Stimulated activated effector memory CD8-positive, alpha-beta T cell treated with anti-CD3 and anti-CD28 coated beads, Interleukin-12 subunit alpha, Interleukin-12 subunit beta, amount 100 ng/mL, for 72 hours (primary cell): Measurements from ENCODE around the gene PAFAH1B2.
"Not testable (repeated sequence)": the region's sequence is repeated elsewhere in the genome, so short reads cannot be mapped to it uniquely, and the experiment has no call there.

ENCODE experiments used
- ATAC-seq: fragments of 150-1000 bp; cut with Tn5 transposase; 2 replicates; pipeline ENCODE4 v1.10.0; 2021
- DNase-seq, 2 donors: peaks; one replicate each; pipeline ENCODE4 v3.0.0; 2021 to 2022; ENCODE audit warnings: low spot score in 2 of 2
- H3K27ac Mint-ChIP-seq: one replicate; pipeline ENCODE4 v1.8.0; 2022; ENCODE audit warnings: mild to moderate bottlenecking, mixed read lengths
- H3K36me3 Mint-ChIP-seq: one replicate; pipeline ENCODE4 v1.8.0; 2022; ENCODE audit warnings: mild to moderate bottlenecking, mixed read lengths
- H3K4me1 Mint-ChIP-seq: one replicate; pipeline ENCODE4 v1.8.0; 2022; ENCODE audit warnings: mixed read lengths
- H3K4me3 Mint-ChIP-seq: one replicate; pipeline ENCODE4 v1.8.0; 2022; ENCODE audit warnings: mild to moderate bottlenecking, mixed read lengths
- H3K9me3 Mint-ChIP-seq: one replicate; pipeline ENCODE4 v1.8.0; 2022; ENCODE audit warnings: mixed read lengths

PAFAH1B2 gene

DNA sequence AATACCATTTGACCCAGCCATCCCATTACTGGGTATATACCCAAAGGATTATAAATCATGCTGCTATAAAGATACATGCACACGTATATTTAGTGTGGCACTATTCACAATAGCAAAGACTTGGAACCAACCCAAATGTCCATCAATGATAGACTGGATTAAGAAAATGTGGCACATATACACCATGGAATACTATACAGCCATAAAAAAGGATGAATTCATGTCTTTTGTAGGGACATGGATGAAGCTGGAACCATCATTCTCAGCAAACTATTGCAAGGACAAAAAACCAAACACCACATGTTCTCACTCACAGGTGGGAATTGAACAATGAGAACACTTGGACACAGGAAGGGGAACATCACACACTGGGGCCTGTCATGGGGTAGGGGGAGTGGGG lies 31.1 kb upstream of the PAFAH1B2 start:
- not testable (repeated sequence) for H3K9me3 Mint-ChIP-seq, ATAC-seq, DNase-seq, H3K4me3 Mint-ChIP-seq, H3K27ac Mint-ChIP-seq, H3K4me1 Mint-ChIP-seq, H3K36me3 Mint-ChIP-seq

DNA sequence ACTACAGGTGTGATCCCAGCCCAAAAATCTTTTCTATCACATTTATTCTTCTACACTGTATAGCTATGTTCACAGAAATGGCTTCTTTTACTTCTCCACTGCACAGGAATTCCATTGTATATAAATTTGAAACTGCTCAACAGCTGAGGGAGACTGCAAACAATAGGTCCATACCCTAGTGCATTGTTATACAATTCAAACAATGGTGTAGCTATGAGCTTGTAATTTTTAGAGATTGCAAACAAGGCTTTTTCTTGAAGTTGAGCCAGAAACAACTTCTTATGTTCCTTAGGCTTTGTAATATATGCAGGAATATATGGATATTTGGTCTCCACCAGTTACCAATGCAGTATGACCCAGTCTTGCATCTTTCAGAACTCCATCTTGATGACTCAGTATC lies 26.4 kb upstream of the PAFAH1B2 start:
- DNase-seq = no peak
- H3K4me3 Mint-ChIP-seq = no peak overlapping the region
- H3K27ac Mint-ChIP-seq = no peak overlapping the region
- no peak for ATAC-seq
- H3K4me1 Mint-ChIP-seq = no peaks in the 10 kb centered on the region
- H3K36me3 Mint-ChIP-seq = no peaks in the 10 kb centered on the region
- no peaks in the 10 kb centered on the region for H3K9me3 Mint-ChIP-seq

- ATAC-seq (no peak), DNase-seq (no peak)
- H3K27ac Mint-ChIP-seq = no peak overlapping the region
- H3K4me3 Mint-ChIP-seq = no peak overlapping the region
- H3K9me3 Mint-ChIP-seq = no peaks in the 10 kb centered on the region
- no peaks in the 10 kb centered on the region for H3K36me3 Mint-ChIP-seq
- H3K4me1 Mint-ChIP-seq = no peaks in the 10 kb centered on the region
Observed at GRCh38 chr11:117121176-117121575, 22.9 kb upstream of the PAFAH1B2 start.

GRCh38 chr11:117122556-117122955 lies 21.5 kb upstream of the PAFAH1B2 start:
- H3K27ac Mint-ChIP-seq = no peak overlapping the region
- H3K36me3 Mint-ChIP-seq = no peaks in the 10 kb centered on the region
- no peaks in the 10 kb centered on the region for H3K4me1 Mint-ChIP-seq

GRCh38 chr11:117126223-117126965 lies 17.7 kb upstream of the PAFAH1B2 start:
- DNase-seq = no peak
- Mint-ChIP-seq H3K27ac (no peak overlapping the region), H3K4me1 (no peaks in the 10 kb centered on the region), H3K4me3 (no peak overlapping the region), H3K9me3 (no peaks in the 10 kb centered on the region), H3K36me3 (no peaks in the 10 kb centered on the region)
- ATAC-seq = no peak

More at GRCh38 chr11:117122556-117122955, 21.5 kb upstream of the PAFAH1B2 start:
- DNase-seq = no peak
- Mint-ChIP-seq H3K4me3 (no peak overlapping the region), H3K9me3 (no peaks in the 10 kb centered on the region)
- no peak for ATAC-seq

DNA sequence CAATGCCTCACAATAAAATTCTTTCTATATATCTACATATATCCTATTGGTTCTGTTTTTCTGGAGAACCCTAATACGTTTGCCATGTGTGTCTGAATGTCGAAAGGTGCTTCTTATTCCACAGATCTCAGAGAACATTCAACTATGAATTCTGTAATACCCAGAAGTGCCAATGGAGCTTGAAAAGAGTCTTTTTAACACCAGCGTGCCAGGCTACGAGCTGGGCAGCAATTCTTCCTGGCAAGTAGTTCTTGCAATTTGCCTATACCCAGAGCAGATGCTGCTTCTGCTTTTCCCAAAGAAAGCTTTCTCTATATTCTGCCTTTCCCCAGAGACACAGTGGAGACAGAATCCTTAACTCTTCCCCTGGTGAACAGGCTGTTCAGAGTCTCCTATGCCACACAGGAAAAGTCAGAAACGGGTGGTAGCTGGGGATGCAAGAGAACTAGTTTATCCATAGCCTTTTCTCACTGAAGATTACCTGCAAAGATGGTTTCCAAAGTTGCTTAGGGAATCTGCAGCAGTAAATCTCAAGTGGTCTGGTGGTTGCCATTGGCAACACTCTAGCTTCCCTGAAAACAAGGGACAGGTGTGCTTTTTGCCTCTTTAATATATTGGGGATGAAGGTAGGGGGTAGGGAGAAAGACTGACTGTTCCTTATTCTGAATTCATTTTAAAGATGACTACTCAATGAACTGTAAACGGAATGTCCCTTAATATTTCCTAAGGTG lies 16.8 kb upstream of the PAFAH1B2 start:
- no peak for DNase-seq
- no peaks in the 10 kb centered on the region for H3K9me3 Mint-ChIP-seq
- ATAC-seq = no peak
- H3K27ac Mint-ChIP-seq = no peak overlapping the region
- peaks cover under 1% of the 10 kb centered on the region for H3K4me1 Mint-ChIP-seq
- no peak overlapping the region for H3K4me3 Mint-ChIP-seq
- no peaks in the 10 kb centered on the region for H3K36me3 Mint-ChIP-seq

DNA sequence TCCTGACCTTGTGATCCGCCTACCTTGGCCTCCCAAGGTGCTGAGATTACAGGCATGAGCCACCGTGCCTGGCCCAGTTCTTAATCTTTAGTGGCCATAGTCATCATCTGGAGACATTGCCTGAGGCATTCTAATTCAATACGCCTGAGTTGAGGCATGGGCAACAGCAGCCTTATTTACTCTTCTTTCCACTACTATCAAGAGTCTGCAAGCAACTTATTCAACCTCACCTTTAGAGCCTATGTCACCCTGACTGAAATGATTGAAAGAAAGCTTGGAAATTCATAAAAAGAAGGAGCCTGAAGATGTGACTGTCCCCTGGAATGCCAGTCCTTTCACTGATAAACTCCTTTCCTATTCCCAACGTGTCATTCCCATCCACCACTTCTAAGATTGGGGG lies 15.8 kb upstream of the PAFAH1B2 start:
- no peaks in the 10 kb centered on the region for H3K9me3 Mint-ChIP-seq
- ATAC-seq = no peak
- no peak for DNase-seq
- no peak overlapping the region for H3K27ac Mint-ChIP-seq
- H3K36me3 Mint-ChIP-seq = no peaks in the 10 kb centered on the region
- H3K4me1 Mint-ChIP-seq = peaks cover 6% of the 10 kb centered on the region
- no peak overlapping the region for H3K4me3 Mint-ChIP-seq

- H3K9me3 Mint-ChIP-seq, DNase-seq, ATAC-seq, H3K36me3 Mint-ChIP-seq, H3K4me1 Mint-ChIP-seq, H3K27ac Mint-ChIP-seq, H3K4me3 Mint-ChIP-seq: not testable (repeated sequence)
Observed at GRCh38 chr11:117130396-117130795, 13.7 kb upstream of the PAFAH1B2 start.

GRCh38 chr11:117130879-117131278 lies 13.2 kb upstream of the PAFAH1B2 start:
- H3K27ac Mint-ChIP-seq = no peak overlapping the region
- H3K36me3 Mint-ChIP-seq = no peaks in the 10 kb centered on the region
- H3K4me3 Mint-ChIP-seq = no peak overlapping the region
- no peak for ATAC-seq
- no peaks in the 10 kb centered on the region for H3K9me3 Mint-ChIP-seq
- peaks cover 6% of the 10 kb centered on the region for H3K4me1 Mint-ChIP-seq
- no peak for DNase-seq

GRCh38 chr11:117134431-117134830 lies 9.7 kb upstream of the PAFAH1B2 start:
- Mint-ChIP-seq H3K4me1 (peaks cover 6% of the 10 kb centered on the region), H3K27ac (peak overlapping the region; percentile 48), H3K36me3 (no peaks in the 10 kb centered on the region), H3K9me3 (no peaks in the 10 kb centered on the region), H3K4me3 (no peak overlapping the region)
- ATAC-seq (no peak), DNase-seq (no peak)

GRCh38 chr11:117134979-117135378 lies 9.1 kb upstream of the PAFAH1B2 start:
- not testable (repeated sequence) for H3K4me1 Mint-ChIP-seq, ATAC-seq, H3K36me3 Mint-ChIP-seq, DNase-seq, H3K4me3 Mint-ChIP-seq, H3K9me3 Mint-ChIP-seq
- H3K27ac Mint-ChIP-seq = peak overlapping the region; percentile 48

GRCh38 chr11:117137223-117138086 lies 6.6 kb upstream of the PAFAH1B2 start:
- H3K4me3 Mint-ChIP-seq, H3K4me1 Mint-ChIP-seq, H3K27ac Mint-ChIP-seq, DNase-seq, ATAC-seq, H3K9me3 Mint-ChIP-seq, H3K36me3 Mint-ChIP-seq: not testable (repeated sequence)

DNA sequence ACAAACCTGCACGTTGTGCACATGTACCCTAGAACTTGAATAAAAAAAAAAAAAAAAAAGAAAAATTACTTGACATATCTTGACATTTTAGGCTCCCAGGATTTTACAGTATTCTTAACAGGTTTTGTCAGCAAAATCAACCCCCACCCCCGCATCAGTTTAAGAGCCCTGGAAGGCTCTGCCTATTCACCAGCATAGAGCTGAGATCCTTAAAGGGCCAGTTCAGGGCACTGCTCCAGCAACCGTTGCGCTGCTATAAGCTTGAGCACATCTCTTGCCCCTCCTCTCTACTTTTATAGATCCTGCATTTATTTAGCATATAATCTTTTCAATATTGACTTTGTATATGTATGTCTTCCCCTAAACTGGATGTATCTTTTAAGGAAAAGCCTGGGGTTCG lies 697 bp upstream of the PAFAH1B2 start:
- no peaks in the 10 kb centered on the region for H3K9me3 Mint-ChIP-seq
- peak overlapping the region; percentile 97 for H3K4me3 Mint-ChIP-seq
- DNase-seq (no peak), ATAC-seq (peak; percentile 48)
- H3K4me1 Mint-ChIP-seq = peaks cover 43% of the 10 kb centered on the region
- H3K36me3 Mint-ChIP-seq = peaks cover 44% of the 10 kb centered on the region
- peak overlapping the region; percentile 94 for H3K27ac Mint-ChIP-seq

DNA sequence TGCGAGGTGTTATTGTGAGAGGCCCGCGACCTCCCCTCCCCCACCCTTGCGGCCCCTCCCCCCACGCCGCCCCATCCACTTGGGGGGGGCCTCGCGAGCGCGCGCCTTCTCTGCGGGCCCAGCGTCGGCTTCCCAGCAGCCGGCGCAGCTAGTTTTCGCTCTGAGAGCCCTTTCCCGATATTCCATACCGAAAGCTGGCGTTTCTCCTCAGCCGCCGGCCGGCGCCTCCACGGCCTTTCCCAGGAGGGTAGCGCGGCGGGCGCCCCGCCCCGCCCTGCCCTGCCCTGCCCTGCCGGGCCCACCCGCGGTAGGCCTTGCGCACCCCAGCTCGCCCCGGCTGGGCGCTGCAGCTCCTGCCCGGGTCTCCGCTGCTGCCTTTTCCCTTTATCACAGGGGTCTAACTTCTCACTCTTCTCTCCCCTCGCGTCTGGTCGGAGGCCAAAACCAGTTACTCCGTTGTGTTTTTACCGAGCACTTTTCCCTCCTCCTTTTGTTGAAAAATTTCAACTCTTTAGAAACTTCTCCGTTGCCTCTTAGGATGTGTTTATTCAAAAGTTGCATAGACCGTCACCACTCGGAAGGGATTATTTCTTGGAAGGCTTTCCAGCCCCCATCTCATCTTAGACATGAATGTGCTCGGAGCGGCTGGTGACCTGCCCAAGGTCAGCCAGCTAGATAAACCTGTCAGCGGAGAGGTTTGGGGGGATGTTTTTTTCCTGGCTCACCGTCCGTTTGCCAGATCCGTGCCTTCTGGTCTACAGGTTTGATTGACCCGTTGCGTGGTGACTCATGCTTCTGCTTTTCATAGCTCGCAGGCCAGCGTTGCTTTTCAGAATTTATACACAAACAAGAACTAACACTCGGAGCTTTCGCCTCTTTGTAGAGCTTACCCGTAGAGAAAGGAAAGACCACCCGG lies 648 bp downstream of the PAFAH1B2 start:
- Mint-ChIP-seq H3K4me1 (peaks cover 43% of the 10 kb centered on the region), H3K36me3 (peaks cover 58% of the 10 kb centered on the region)

More for the DNA sequence above, 648 bp downstream of the PAFAH1B2 start:
- no peaks in the 10 kb centered on the region for H3K9me3 Mint-ChIP-seq
- peak overlapping the region; percentile 94 for H3K27ac Mint-ChIP-seq
- DNase-seq (peak; percentile 11 to 64), ATAC-seq (peak; percentile 79)
- H3K4me3 Mint-ChIP-seq = peak overlapping the region; percentile 97
